CD8-positive, alpha-beta memory T cell (primary cell): ENCODE data around the gene FARP2. TPM values are rescaled to one million over a fixed set of nuclear protein-coding genes. Genes with fewer than 3 reads are reported as not detected.
"Not testable (repeated sequence)": the region's sequence is repeated elsewhere in the genome, so short reads cannot be mapped to it uniquely, and the experiment has no call there.

Experiments
- CTCF ChIA-PET: fragments of 350-600 bp; sonication (Branson Sonifier 250); formaldehyde crosslinking; loops from one replicate; lab custom pipeline; 2021; ENCODE audit warnings: antibody characterized with exemption; lab: Charles Lee
- POLR2A ChIA-PET: fragments of 350-600 bp; sonication (Branson Sonifier 250); formaldehyde crosslinking; loops from one replicate; lab custom pipeline; 2021; ENCODE audit warnings: antibody characterized with exemption; lab: Charles Lee
- DNase-seq, 5 donors: peaks; one replicate each; pipeline versions ENCODE4 v3.0.0 to v3.0.0-alpha.2; 2020 to 2022; ENCODE audit warnings: mixed read lengths in 1 of 5
- H3K27ac ChIP-seq: one replicate; pipeline ENCODE4 v1.7.0; 2013; ENCODE audit warnings: low read depth, mild to moderate bottlenecking, low read length, moderate library complexity
- H3K27me3 ChIP-seq: 2 replicates; pipeline ENCODE4 v1.7.0; 2013; ENCODE audit warnings: low read length, mild to moderate bottlenecking; ENCODE audit not compliant: insufficient read depth, poor library complexity, severe bottlenecking
- H3K36me3 ChIP-seq: 2 replicates; pipeline ENCODE4 v1.7.0; 2013; ENCODE audit warnings: mild to moderate bottlenecking, low read length, moderate library complexity; ENCODE audit not compliant: insufficient read depth
- H3K4me1 ChIP-seq: 2 replicates; pipeline ENCODE4 v1.7.0; 2013; ENCODE audit warnings: mild to moderate bottlenecking, low read length, moderate library complexity; ENCODE audit not compliant: insufficient read depth
- H3K4me3 ChIP-seq: 2 replicates; pipeline ENCODE4 v1.7.0; 2013; ENCODE audit warnings: mild to moderate bottlenecking, low read length
- H3K9me3 ChIP-seq: 2 replicates; pipeline ENCODE4 v1.7.0; 2013; ENCODE audit warnings: mild to moderate bottlenecking, low read length
- H3K27ac Mint-ChIP-seq, 8 donors: one replicate each; pipeline ENCODE4 v1.8.0; 2020 to 2021; ENCODE audit warnings: mixed read lengths in 8 of 8, mild to moderate bottlenecking in 6 of 8, inconsistent platforms in 3 of 8, moderate library complexity in 3 of 8
- H3K27me3 Mint-ChIP-seq, 2 donors: one replicate each; pipeline ENCODE4 v1.8.0; 2020 to 2021; ENCODE audit warnings: mixed read lengths in 2 of 2, mild to moderate bottlenecking in 1 of 2, moderate library complexity in 1 of 2
- H3K36me3 Mint-ChIP-seq, 3 donors: one replicate each; pipeline ENCODE4 v1.8.0; 2020 to 2021; ENCODE audit warnings: mixed read lengths in 3 of 3, inconsistent platforms in 1 of 3, mild to moderate bottlenecking in 1 of 3
- H3K4me1 Mint-ChIP-seq, 3 donors: one replicate each; pipeline ENCODE4 v1.8.0; 2020 to 2021; ENCODE audit warnings: mixed read lengths in 3 of 3, inconsistent platforms in 1 of 3, mild to moderate bottlenecking in 1 of 3
- H3K4me3 Mint-ChIP-seq, 7 donors: one replicate each; pipeline ENCODE4 v1.8.0; 2020 to 2021; ENCODE audit warnings: mixed read lengths in 7 of 7, mild to moderate bottlenecking in 6 of 7, moderate library complexity in 4 of 7, inconsistent platforms in 2 of 7
- H3K9me3 Mint-ChIP-seq, 5 donors: one replicate each; pipeline ENCODE4 v1.8.0; 2020 to 2022; ENCODE audit warnings: mixed read lengths in 5 of 5, mild to moderate bottlenecking in 3 of 5, moderate library complexity in 2 of 5, inconsistent platforms in 1 of 5
- polyA plus RNA-seq: library from polyadenylated mRNA; unstranded; fragments of 300-500 nt; fragmentation: Illumina TruSeq; gene quantifications from one replicate; pipeline ENCODE4 v1.2.3, GENCODE V29; 2021
- total RNA-seq, 2 experiments: library from RNA; stranded (reverse); gene quantifications; one replicate each; pipeline ENCODE4 v1.2.3, GENCODE V29; 2021

Gene FARP2
- total and polyA plus RNA-seq, 3 experiments from 2014 or later: 10.4 to 36.0 (median 32.8) TPM

- H3K4me3 Mint-ChIP-seq, H3K4me1 Mint-ChIP-seq, H3K27me3 Mint-ChIP-seq, H3K27ac Mint-ChIP-seq, POLR2A ChIA-PET, H3K4me1 ChIP-seq, DNase-seq, H3K4me3 ChIP-seq, H3K27ac ChIP-seq, H3K9me3 ChIP-seq, CTCF ChIA-PET, H3K36me3 ChIP-seq, H3K27me3 ChIP-seq: not testable (repeated sequence)
- Mint-ChIP-seq H3K36me3 (peaks cover 25 to 50% (median 42%) of the 10 kb centered on the region in 3 donors), H3K9me3 (peaks cover 15 to 25% (median 25%) of the 10 kb centered on the region in 5 donors)
Measured at GRCh38 chr2:241421942-241422341, 65.9 kb downstream of the FARP2 start.

GRCh38 chr2:241422350-241422749 is 66.3 kb downstream of the FARP2 start:
- Mint-ChIP-seq H3K36me3 (peaks cover 25 to 50% (median 42%) of the 10 kb centered on the region in 3 donors), H3K4me3 (no peak overlapping the region), H3K27ac (no peak overlapping the region), H3K4me1 (no peaks in the 10 kb centered on the region), H3K27me3 (peaks cover 0 to 2% of the 10 kb centered on the region in 2 donors), H3K9me3 (peaks cover 15 to 25% (median 25%) of the 10 kb centered on the region in 5 donors)
- H3K27me3 ChIP-seq: no peaks in the 10 kb centered on the region
- H3K4me1 ChIP-seq: no peaks in the 10 kb centered on the region
- no peak overlapping the region for H3K27ac ChIP-seq
- CTCF ChIA-PET: no interaction called here
- H3K9me3 ChIP-seq: peaks cover 8% of the 10 kb centered on the region
- no peaks in the 10 kb centered on the region for H3K36me3 ChIP-seq
- H3K4me3 ChIP-seq: no peak overlapping the region
- DNase-seq: no peak
- POLR2A ChIA-PET: no interaction called here

- H3K4me3 Mint-ChIP-seq, CTCF ChIA-PET, H3K27ac ChIP-seq, H3K27me3 Mint-ChIP-seq, H3K27ac Mint-ChIP-seq, H3K36me3 ChIP-seq, H3K9me3 ChIP-seq, H3K4me3 ChIP-seq, H3K4me1 ChIP-seq, H3K4me1 Mint-ChIP-seq, H3K27me3 ChIP-seq, POLR2A ChIA-PET, DNase-seq: not testable (repeated sequence)
- H3K9me3 Mint-ChIP-seq: peaks cover 15 to 25% (median 25%) of the 10 kb centered on the region in 5 donors
- H3K36me3 Mint-ChIP-seq: peaks cover 25 to 45% (median 32%) of the 10 kb centered on the region in 3 donors
Measured at GRCh38 chr2:241423489-241423888, 67.4 kb downstream of the FARP2 start.

GRCh38 chr2:241425368-241425767 is 69.3 kb downstream of the FARP2 start:
- CTCF ChIA-PET: no interaction called here
- Mint-ChIP-seq H3K27ac (no peak overlapping the region), H3K27me3 (peaks cover 0 to 2% of the 10 kb centered on the region in 2 donors)

GRCh38 chr2:241430178-241430577 is 74.1 kb downstream of the FARP2 start:
- DNase-seq: no peak

More at GRCh38 chr2:241425368-241425767, 69.3 kb downstream of the FARP2 start:
- Mint-ChIP-seq H3K9me3 (peaks cover 15 to 25% (median 25%) of the 10 kb centered on the region in 5 donors), H3K4me3 (no peak overlapping the region), H3K4me1 (no peaks in the 10 kb centered on the region), H3K36me3 (peaks cover 25 to 37% (median 27%) of the 10 kb centered on the region in 3 donors)
- H3K4me1 ChIP-seq: no peaks in the 10 kb centered on the region
- no peak overlapping the region for H3K4me3 ChIP-seq
- POLR2A ChIA-PET: no interaction called here
- H3K36me3 ChIP-seq: no peaks in the 10 kb centered on the region
- H3K9me3 ChIP-seq: peaks cover 8% of the 10 kb centered on the region
- no peak overlapping the region for H3K27ac ChIP-seq
- no peak for DNase-seq
- H3K27me3 ChIP-seq: no peaks in the 10 kb centered on the region

GRCh38 chr2:241432824-241433448 is 76.9 kb downstream of the FARP2 start:
- Histone ChIP-seq H3K4me3 (no peak overlapping the region), H3K27me3 (no peaks in the 10 kb centered on the region), H3K27ac (no peak overlapping the region), H3K36me3 (no peaks in the 10 kb centered on the region), H3K9me3 (no peaks in the 10 kb centered on the region), H3K4me1 (no peaks in the 10 kb centered on the region)
- Mint-ChIP-seq H3K27me3 (no peaks in the 10 kb centered on the region), H3K9me3 (no peaks in the 10 kb centered on the region), H3K4me1 (no peaks in the 10 kb centered on the region), H3K27ac (no peak overlapping the region), H3K36me3 (peaks cover 11 to 48% (median 27%) of the 10 kb centered on the region in 3 donors), H3K4me3 (no peak overlapping the region)
- ChIA-PET CTCF (no interaction called here), POLR2A (no interaction called here)
- no peak for DNase-seq

More at GRCh38 chr2:241430178-241430577, 74.1 kb downstream of the FARP2 start:
- Histone ChIP-seq H3K4me1 (no peaks in the 10 kb centered on the region), H3K27me3 (no peaks in the 10 kb centered on the region), H3K36me3 (no peaks in the 10 kb centered on the region), H3K9me3 (no peaks in the 10 kb centered on the region), H3K27ac (no peak overlapping the region), H3K4me3 (no peak overlapping the region)
- Mint-ChIP-seq H3K4me1 (no peaks in the 10 kb centered on the region), H3K4me3 (no peak overlapping the region), H3K36me3 (peaks cover 4 to 36% (median 17%) of the 10 kb centered on the region in 3 donors), H3K9me3 (no peaks in the 10 kb centered on the region), H3K27me3 (peaks cover 0 to 2% of the 10 kb centered on the region in 2 donors), H3K27ac (no peak overlapping the region)
- CTCF ChIA-PET: no interaction called here
- POLR2A ChIA-PET: no interaction called here

- H3K36me3 ChIP-seq: no peaks in the 10 kb centered on the region
- H3K36me3 Mint-ChIP-seq: peaks cover 17 to 44% (median 26%) of the 10 kb centered on the region in 3 donors
- ChIA-PET CTCF (no interaction called here), POLR2A (no interaction called here)
- H3K27ac ChIP-seq: no peak overlapping the region
- DNase-seq: no peak
- H3K9me3 Mint-ChIP-seq: no peaks in the 10 kb centered on the region
- no peaks in the 10 kb centered on the region for H3K9me3 ChIP-seq
- no peak overlapping the region for H3K27ac Mint-ChIP-seq
- no peak overlapping the region for H3K4me3 Mint-ChIP-seq
- H3K4me1 Mint-ChIP-seq: no peaks in the 10 kb centered on the region
- H3K27me3 ChIP-seq: peaks cover 7% of the 10 kb centered on the region
- H3K27me3 Mint-ChIP-seq: peaks cover 4 to 17% of the 10 kb centered on the region in 2 donors
- no peaks in the 10 kb centered on the region for H3K4me1 ChIP-seq
- H3K4me3 ChIP-seq: no peak overlapping the region
Measured at GRCh38 chr2:241437179-241437578, 81.1 kb downstream of the FARP2 start.

GRCh38 chr2:241441492-241441891 is 85.4 kb downstream of the FARP2 start:
- peaks cover 24 to 45% of the 10 kb centered on the region in 2 donors for H3K27me3 Mint-ChIP-seq
- peaks cover 10 to 28% (median 14%) of the 10 kb centered on the region in 3 donors for H3K36me3 Mint-ChIP-seq
- H3K9me3 Mint-ChIP-seq: peaks cover 0 to 2% (median 0%) of the 10 kb centered on the region in 5 donors
- ChIA-PET POLR2A (no interaction called here), CTCF (no interaction called here)
- no peak overlapping the region for H3K27ac Mint-ChIP-seq
- peaks cover 15 to 25% (median 18%) of the 10 kb centered on the region in 3 donors for H3K4me1 Mint-ChIP-seq
- Histone ChIP-seq H3K4me3 (no peak overlapping the region), H3K9me3 (no peaks in the 10 kb centered on the region), H3K27me3 (peaks cover 12% of the 10 kb centered on the region), H3K4me1 (peaks cover 21% of the 10 kb centered on the region), H3K27ac (no peak overlapping the region), H3K36me3 (no peaks in the 10 kb centered on the region)
- no peak overlapping the region for H3K4me3 Mint-ChIP-seq
- no peak for DNase-seq
